ENCODE measurements around the gene CYP17A1. TPM values are rescaled to one million over a fixed set of nuclear protein-coding genes. Genes with fewer than 3 reads are reported as not detected.

CYP17A1 gene
- total and polyA plus RNA-seq, 12 donors = 0.14 to 0.16 (median 0.15) TPM; not detected in 9

DNA sequence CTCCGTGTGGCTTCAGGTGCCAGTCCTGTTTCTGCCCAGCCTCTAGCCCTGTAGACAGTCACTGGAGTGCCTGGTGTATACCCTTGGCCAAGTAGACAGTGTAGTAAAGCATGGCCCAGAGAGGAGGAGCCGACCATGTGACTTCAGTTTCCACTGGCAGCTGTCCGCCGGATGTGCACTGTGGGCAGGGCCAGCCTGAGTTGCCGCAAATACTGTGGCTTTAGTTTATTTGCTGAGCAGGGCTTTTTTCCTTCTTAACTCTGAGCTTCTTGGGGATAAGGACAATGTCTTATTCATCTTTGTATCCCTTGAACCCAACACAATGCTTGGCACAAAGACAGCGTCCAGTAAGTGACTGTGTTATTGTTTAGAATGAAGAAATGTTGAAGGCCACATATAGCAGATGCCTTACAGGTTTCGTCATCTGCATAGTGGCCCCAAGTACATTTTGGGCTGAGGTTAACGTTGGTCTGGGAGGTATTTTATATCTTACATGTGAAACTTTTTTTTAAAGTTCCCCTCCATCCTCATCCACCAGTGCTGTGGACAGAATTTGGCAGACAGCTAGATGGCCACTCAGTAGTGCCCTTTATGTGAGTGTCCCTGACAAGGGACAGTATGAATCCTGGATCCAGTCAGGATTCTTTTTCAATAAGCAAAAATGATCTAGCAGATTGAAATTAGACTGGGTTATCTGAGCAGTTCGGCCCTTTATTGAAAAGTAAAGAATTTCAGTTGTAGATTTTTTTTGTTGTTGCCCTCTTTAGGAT is 40.6 kb downstream of the CYP17A1 start:
- ATAC-seq = peak; percentile 94 to 97 (median 96)
- Histone ChIP-seq H3K36me3 (peaks cover 0 to 53% (median 11%) of the 10 kb centered on the region in 9 donors), H3K4me3 (peak overlapping the region in 8 of 10 donors; percentile 2 to 35 (median 19)), H3K9me3 (no peaks in the 10 kb centered on the region), H3K27me3 (no peaks in the 10 kb centered on the region), H3K4me1 (peaks cover 50 to 100% (median 97%) of the 10 kb centered on the region in 9 donors), H3K27ac (peak overlapping the region; percentile 63 to 93 (median 84))
- DNase-seq = peak; percentile 86 to 91
- WGBS, 2 donors = 10 to 12% methylated on average over 9 of the region's 9 CpGs
- intact Hi-C loops (cut with DNase I) = loop anchor here in 2 of 10 donors (1.0 to 2.0 kb wide), 2 partner anchors 14 to 20 kb away; no protein-coding TSS in a partner anchor
- TF ChIP-seq, protein P1, sequence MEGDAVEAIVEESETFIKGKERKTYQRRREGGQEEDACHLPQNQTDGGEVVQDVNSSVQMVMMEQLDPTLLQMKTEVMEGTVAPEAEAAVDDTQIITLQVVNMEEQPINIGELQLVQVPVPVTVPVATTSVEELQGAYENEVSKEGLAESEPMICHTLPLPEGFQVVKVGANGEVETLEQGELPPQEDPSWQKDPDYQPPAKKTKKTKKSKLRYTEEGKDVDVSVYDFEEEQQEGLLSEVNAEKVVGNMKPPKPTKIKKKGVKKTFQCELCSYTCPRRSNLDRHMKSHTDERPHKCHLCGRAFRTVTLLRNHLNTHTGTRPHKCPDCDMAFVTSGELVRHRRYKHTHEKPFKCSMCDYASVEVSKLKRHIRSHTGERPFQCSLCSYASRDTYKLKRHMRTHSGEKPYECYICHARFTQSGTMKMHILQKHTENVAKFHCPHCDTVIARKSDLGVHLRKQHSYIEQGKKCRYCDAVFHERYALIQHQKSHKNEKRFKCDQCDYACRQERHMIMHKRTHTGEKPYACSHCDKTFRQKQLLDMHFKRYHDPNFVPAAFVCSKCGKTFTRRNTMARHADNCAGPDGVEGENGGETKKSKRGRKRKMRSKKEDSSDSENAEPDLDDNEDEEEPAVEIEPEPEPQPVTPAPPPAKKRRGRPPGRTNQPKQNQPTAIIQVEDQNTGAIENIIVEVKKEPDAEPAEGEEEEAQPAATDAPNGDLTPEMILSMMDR (IDR thresholded peaks at IDR 0.05) = no peak

DNA sequence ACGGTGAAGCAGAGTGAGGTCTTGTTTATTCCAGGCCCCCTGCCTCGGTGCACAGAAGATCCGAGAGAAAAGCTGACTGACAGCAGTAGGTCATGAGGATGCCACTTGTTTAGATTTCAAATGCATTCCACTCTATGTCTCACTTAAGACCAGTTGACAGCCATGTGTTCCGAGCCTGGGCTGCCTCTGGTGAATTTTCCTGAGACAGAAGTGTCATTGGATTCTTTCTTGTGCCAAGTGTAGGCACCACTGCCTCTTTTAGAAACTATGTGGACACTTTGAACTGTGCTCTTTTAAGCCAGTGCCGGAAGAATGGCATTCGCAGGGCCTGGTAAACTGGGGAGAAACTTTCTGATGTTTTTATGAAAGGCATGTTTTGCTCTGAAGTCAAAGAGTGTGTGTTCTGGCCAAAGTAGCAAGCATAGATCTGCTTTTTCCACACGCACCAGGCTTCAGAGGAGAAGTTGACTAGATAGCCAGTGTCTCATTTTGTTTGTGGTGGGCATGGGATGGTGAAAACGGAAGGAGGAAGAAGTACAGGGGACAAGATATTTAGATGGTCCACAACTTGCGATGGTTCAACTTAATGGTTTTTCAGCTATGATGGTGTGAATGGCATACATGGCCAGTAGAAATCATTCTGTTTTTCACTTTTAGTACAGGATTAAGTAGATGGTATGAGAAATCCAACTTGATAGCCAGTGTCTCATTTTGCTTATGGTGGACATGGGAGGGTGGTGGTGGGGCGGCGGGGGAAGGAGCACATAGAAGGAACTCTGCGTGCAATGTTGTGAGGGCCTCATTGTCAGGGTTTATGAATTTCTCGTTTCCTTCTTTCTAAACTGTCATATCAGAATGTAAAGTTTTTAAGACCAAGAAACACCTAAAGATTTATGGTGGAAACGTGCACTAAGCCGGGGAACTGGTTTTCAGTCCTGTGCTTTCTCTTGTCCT is 41.5 kb downstream of the CYP17A1 start:
- H3K4me1 ChIP-seq = peaks cover 42 to 100% (median 96%) of the 10 kb centered on the region in 9 donors
- ATAC-seq = peak; percentile 12 to 71 (median 51)
- H3K27ac ChIP-seq = peak overlapping the region; percentile 63 to 93 (median 84)
- no peaks in the 10 kb centered on the region for H3K9me3 ChIP-seq
- 53 to 65% methylated on average over 15 of the region's 15 CpGs for WGBS, 2 donors
- TF ChIP-seq, protein P1 (IDR thresholded peaks at IDR 0.05) = no peak
- peak overlapping the region in 1 of 10 donors; percentile 35 for H3K4me3 ChIP-seq
- intact Hi-C loops (cut with DNase I) = loop anchor here in 2 of 10 donors (1.0 to 2.0 kb wide), 2 partner anchors 13 to 19 kb away; no protein-coding TSS in a partner anchor
- peaks cover 0 to 49% (median 11%) of the 10 kb centered on the region in 9 donors for H3K36me3 ChIP-seq
- DNase-seq = no peak
- no peaks in the 10 kb centered on the region for H3K27me3 ChIP-seq

DNA sequence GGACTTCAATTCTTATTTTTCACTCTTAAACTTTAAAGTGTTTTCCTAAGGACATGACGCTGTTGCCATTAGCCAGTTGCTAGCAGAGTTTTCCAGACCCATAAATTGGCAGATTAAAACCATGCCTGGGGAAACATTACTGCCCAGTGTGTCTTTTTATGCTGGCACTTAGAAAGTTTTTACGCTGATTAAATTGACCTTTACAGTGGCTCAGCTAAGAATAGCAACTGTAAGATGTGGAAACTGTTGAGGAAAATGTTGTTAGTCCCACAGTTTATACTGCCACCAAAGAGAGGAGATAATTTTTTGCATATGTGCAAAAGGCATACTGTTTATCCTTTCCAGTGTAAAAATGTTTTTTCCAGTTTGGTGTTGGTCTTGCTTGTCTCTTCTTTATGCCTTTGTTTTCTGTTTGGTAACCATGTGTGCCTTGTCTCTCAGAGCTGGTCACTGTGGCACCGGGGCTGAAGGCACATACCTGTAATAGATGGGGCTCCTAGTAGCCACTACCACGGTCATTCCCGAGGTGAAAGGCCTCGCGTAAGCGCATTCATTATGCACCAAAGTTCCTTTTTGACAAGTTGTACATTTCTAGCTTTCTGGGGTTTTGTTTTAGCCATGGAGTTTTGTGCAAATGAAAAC is 45.3 kb downstream of the CYP17A1 start:
- TF ChIP-seq, protein P1 (IDR thresholded peaks at IDR 0.05) = no peak
- peaks cover 0 to 7% (median 0%) of the 10 kb centered on the region in 11 donors for H3K9me3 ChIP-seq
- intact Hi-C loops (cut with DNase I) = no loop called here
- DNase-seq = no peak
- peaks cover 0 to 21% (median 0%) of the 10 kb centered on the region in 9 donors for H3K36me3 ChIP-seq
- no peaks in the 10 kb centered on the region for H3K27me3 ChIP-seq
- peak overlapping the region; percentile 7 to 93 (median 62) for H3K27ac ChIP-seq
- 54 to 62% methylated on average over 8 of the region's 8 CpGs for WGBS, 2 donors
- peak in 1 of 8 donors; percentile 20 for ATAC-seq
- no peak overlapping the region for H3K4me3 ChIP-seq
- H3K4me1 ChIP-seq = peaks cover 18 to 95% (median 78%) of the 10 kb centered on the region in 9 donors
